Stimulated activated CD4-positive, alpha-beta T cell treated with anti-CD3 and anti-CD28 coated beads, Interleukin-2, amount 100 ng/mL, for 4 hours (primary cell): ENCODE data around the gene CD300C.
"Not testable (repeated sequence)": the region's sequence is repeated elsewhere in the genome, so short reads cannot be mapped to it uniquely, and the experiment has no call there.

Source experiments
- DNase-seq: peaks from one replicate; pipeline ENCODE4 v3.0.0-alpha.2; 2020; ENCODE audit warnings: low read depth

CD300C gene

DNA sequence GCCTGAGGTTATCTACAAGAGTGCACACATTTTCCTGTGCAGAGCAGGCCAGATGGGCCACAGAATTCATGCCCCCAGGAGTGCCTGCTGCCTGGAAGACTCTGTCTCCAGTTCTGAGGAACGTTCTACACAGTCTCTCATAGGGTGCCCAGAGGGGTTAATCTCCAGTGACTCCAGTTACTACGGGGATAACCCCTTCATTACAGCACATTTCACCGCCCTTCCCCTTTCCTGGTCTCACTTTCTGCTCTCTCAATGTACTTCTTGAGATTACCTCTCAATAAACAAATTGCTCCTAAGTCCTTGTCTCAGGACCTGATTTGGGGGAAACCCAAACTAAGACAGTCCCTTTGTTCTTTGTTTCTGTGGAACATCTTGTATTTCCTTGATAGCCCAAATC, 15.7 kb upstream of the CD300C start:
- no peak for DNase-seq

DNA sequence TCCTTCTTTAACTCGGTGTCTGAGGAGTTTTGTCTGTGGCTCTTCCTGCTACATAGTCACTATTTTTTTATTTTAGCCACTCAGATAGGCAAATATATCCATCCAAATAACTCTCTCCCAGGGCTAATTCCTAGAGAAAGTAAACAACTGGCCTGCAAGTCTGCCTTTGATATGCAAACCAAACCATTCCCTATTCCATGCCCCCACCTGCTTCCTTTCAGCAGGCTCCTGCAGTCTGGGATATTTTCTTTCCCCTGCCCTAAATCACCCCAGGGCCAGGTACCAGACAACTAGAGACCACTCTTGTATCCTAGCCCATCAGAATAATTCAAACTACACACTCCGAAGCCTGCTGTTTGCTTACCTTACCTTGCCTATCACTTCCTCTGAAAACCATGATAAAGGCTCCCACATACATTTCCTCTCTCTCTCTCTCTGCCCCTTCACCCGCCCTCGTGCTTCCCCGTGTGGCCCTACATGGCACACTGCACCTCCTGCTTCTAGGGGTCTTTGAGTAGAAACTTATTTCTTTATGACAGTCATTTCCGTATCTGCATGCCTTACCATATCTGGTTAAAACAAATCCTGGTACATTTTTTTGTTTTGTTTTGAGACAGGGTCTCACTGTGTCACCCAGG, 13.1 kb upstream of the CD300C start:
- DNase-seq: no peak

DNA sequence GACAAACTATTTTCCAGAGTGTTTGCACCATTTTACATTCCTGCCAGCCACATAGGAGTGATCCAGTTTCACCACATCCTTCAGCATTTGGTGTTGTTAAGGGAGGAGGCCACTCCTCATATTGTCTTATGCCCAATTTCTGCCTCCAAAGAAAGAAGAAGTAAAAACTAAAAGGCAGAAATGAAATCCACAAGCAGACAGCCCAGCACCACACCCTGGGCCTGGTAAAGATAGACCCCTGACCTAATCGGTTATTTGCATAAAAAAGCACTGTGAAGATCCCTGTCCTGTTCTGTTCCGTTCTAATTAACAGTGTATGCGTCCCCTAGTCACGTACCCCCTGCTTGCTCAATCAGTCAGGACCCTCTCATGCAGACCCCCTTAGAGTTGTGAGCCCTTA, 12.5 kb upstream of the CD300C start:
- not testable (repeated sequence) for DNase-seq

DNA sequence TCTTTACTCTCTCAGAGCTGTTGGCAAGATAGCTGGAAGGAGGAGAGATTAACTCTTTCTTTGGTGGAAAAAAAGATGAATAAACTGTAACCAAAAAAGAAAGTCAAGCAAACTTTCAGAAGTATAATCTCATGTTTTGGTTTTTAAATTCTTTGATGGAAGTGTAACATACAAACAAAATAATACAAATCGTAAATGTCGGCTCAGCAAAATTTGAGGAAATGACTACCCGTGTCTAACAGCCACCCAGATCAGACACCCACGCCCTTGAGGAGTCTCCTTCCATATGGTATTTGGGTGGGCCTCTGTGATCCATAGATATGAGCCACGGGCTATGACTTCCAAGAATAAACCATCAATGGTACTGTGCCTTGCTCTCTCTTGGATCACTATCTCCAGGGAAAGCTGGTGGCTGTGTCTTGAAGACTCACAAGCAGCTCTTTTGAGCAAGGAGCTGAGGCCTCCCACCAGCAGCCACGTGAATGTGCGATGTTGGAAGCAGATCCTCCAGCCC, 9.6 kb upstream of the CD300C start:
- DNase-seq: no peak

DNA sequence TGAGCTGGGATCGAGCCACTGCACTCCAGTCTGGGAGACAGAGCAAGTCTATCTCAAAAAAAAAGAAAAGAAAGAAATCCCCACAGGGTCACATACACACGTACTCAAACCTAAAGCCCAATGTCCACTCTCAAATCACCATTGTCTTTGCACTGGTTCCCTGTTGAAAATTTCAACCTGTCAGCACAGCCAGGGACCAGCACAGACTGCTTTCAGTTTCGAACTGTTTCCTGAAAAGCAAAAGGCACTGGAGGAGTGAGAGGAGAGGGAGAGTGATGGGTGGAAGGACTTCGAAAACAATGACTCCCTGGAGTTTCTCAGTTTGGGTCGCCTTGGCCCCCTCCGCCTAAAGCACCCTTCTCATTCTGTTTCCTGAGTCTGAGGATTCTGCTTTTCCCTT, 9.0 kb upstream of the CD300C start:
- no peak for DNase-seq

DNA sequence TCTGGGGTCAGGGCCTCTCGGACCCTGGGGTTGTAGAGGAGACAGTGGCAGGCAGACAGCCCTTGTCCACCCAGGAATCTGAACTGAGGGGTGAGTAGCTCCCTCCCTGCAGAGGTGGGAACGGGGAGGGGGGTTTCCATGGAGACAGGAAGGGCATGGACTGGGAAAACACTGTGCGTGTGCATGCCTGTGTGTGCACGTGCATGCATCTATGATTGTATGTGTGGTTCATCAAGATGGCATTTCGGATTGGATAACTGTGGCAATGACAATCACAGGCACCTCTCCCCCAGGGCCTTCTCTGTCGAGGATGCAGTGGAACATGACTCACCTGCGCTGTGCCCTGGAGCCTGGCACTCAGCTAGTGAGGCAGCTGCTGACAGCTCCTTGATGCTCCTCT, 6.1 kb upstream of the CD300C start:
- DNase-seq: no peak

DNA sequence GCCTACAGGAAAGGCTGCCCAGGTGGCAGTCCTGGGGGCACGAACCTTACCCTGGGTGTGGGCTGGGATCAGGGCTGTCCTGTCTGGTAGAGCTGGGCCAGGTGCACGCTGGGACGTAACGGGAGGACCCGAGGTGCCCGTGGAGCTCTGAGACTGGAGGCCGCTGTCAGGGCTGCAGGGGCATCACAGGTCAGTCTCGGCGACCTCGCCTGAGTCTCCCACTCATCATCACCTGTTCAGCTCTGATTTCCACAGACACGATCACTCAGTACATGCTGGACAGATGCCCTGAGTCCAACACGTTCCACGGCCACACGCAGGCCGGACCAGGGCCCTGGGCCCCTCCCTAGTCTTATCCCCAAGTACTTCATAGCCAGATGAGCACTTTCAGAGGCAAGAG, 4.7 kb upstream of the CD300C start:
- DNase-seq: no peak

DNA sequence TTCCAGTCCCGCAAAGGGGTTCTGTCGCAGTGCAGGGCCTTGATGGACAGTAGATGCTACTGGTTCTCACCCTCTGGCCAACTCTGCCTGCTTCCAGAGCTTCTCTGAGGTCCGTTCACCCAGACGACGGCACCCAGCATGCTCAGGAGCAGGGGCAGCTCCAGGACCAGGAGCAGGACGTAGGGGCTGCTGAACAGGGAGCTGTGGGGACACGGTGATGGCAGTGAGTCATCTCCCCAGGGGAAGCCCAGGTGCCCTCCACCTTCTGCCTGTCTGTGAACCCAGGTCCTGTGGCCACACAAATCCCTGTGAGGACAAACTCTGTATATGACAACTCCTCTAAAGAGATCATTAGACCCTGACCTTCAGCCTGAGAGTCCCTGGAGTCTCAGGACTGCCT, 3.4 kb upstream of the CD300C start:
- no peak for DNase-seq

DNA sequence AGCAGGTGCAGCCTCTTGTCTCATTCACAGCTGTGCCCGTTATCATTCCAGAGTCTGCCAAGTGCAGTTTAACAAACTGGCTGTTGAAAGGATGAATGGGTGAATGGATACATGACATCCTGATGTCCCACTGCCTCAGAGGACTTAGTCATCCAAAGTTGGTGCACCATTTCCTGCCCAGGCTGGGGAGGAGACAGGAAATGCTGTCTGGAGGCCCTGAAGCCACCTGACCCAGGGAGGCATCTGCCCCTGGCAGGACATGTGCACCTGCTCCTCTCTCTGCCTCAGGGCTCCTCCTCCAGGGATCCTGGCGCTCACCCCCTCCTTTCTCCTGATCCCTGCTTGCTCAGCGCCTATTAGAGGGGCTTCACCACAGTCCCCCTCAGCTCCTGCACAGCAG, 1.8 kb upstream of the CD300C start:
- DNase-seq: no peak

DNA sequence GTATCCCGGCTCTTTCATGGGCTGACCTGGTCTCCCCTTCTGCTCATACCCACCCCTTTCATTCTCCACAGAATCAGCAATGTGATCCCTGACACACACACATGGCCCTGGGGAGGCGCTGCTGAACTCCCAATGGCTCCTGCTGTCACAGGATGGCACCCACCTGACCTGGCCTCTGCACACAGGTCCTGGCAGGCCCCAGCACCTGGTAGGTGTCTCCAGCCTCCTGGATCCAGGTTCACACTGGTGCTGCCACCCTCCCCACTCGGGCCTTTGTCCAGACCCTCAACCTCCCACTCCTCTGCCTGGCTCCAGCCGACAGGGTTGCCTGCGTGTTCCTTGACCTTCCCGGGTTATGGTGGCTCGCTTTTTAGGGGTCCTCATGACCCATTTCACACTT, 1.3 kb upstream of the CD300C start:
- DNase-seq: no peak

DNA sequence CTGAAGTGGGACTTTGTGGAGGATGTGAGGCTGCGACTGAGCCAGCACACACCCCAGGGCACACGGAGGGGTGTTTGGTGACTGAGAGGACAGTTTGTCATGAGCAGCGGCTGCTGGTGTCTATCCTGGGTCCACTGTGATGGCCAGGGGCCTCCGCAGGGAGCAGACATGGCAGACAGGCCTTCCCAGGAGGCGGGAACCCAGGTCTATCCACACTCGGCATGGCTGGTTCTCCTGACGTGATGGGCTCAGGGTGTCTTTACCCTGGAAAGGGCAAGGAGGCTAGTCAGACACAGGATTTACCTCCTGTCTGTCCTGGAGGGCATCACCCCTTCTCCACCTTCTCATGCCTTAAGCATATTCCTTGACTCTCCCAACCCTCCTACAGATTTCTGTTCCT, 671 bp upstream of the CD300C start:
- no peak for DNase-seq

DNA sequence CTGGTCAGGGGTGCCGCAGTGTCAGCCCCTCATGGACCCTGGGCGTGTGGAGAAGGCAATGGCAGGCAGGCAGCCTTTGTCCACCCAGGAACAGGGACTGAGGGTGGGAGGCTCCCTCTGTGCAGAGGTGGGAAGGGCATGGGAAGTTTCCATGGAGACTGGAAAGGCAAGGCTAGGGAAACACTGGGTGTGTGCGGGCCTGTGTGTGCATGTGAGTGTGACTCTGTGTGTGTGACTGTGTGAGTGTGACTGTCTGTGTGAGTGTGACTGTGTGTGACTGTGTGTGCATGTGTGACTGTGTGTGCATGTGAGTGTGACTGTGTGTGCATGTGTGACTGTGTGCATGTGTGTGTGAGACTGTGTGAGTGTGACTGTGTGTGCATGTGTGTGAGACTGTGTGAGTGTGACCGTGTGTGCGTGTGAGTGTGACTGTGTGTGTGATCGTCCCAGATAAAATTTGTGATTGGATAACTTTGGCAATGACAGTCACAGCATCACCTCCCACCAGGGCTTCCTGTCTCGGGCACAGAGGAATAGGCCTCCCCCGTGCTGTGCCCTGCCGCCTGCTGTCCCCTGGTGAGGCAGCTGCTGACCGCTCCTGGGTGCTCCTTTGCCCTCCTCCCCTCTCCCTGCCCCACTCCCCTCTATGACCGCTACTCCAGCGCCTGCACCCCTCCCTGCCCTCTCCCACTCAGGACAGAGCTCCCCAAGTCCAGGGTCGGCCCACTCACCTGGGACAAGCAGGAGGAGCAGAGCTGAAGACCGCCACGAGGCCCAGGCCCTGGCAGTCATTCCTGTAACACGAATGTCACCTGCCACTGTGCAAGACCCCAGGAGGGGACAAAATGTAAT, 698 bp downstream of the CD300C start:
- no peak for DNase-seq

DNA sequence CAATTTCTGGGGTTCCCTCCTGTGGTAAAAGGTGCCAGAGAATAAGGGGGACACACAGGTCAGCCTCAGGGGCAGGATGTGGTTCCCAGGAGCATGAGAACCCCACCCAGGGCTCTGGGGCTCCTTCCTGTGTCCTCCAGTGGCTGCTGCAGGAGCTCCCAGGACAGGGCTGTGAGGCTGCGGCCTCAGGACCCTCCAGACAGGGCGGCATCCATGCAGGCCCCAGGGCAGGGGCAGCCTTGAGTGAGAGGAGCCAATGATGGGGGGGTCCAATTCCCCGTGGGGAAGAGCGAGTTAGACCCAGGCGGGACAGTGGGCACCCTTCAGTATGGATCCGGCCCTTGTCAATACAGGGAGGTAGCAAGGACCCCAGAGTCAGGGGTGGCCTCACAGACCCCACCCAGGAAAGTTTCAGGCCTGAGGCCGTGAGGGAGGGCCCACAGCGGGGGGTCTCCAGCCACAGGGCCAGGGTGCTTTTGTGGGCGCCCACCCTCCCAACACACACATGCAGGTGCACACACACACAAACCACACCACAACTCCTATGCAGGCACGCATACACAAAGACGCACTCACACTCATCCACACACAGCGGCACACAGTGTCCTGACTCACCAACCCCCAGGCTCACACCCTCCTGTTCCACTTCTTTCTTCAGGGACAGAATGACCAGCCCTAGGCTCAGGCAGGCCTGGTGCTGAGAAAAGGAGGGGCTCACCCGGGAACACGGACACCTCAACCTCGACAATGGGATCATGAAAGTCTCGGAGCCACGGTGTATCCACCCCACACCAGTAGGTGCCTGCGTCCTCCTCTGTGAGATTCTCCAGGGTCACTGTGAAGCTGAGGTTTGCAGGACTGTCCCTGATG, 1.8 kb downstream of the CD300C start:
- DNase-seq: no peak

DNA sequence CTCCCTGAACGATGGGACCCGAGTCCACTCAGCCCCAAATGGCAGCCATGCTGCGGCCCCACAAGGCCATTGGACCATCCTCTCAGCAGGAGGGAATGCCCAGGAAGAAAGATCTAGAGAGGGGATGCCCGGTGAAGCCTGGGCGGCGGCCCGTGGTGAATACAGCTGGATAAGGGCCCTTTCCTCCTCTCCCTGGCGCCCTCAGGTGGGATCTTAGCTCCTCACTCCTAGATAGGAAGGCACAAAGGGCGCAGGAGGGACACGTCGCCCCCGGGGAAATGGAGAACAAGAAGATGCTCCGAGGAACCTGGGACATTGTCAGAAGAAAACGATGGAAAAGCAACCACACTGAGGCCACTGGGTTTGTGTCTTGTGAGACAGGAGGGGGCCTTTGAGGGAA, 2.5 kb downstream of the CD300C start:
- DNase-seq: no peak

DNA sequence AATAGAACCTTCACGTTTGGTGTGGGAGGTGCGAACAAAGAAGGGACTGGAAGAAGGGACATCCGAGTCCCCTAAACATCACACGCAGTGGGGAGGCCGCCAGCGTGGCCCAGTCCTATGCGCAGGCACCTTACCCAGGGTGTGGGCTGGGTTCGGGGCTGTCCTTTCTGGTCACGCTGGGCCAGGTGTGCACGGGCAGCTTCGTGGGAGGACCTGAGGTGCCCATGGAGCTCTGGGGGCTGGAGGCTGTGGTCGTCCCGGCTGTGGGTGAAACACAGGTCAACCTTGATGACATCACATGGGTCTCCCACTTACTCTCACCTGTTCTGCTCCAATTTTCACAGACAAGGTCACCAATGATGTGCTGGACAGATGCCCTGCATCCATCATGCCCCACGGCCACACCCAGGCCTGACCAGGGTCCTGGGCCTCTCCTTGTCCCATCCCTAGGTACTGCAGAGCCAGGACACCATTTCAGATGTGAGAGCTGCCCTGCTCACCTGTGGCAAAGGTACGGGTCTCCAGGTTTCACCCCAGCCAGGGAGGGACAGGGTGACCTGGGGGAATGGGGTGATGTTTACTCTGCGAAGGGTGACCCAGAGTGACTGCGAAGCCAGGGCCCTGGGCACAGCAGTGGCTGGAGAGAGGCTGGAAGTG, 3.1 kb downstream of the CD300C start:
- no peak for DNase-seq

DNA sequence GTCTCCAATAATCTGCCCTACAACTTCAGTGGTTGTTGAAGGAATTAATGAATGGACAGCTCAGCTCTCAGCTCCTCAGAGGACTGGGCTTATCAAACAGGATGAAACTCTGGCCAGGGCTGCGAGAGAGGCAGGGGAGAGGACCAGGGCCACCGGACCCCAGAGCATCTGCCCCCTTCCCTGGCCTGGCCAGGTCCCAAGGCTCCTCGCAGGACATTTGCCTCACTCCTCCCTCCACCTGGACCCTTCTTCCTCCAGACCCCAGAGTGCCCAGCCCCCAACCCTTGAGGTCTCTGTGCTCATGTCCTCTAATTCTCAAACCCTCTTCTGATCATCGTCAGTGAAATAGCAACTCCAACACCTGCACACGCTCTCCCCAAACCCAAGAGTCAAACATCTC, 3.7 kb downstream of the CD300C start:
- no peak for DNase-seq

DNA sequence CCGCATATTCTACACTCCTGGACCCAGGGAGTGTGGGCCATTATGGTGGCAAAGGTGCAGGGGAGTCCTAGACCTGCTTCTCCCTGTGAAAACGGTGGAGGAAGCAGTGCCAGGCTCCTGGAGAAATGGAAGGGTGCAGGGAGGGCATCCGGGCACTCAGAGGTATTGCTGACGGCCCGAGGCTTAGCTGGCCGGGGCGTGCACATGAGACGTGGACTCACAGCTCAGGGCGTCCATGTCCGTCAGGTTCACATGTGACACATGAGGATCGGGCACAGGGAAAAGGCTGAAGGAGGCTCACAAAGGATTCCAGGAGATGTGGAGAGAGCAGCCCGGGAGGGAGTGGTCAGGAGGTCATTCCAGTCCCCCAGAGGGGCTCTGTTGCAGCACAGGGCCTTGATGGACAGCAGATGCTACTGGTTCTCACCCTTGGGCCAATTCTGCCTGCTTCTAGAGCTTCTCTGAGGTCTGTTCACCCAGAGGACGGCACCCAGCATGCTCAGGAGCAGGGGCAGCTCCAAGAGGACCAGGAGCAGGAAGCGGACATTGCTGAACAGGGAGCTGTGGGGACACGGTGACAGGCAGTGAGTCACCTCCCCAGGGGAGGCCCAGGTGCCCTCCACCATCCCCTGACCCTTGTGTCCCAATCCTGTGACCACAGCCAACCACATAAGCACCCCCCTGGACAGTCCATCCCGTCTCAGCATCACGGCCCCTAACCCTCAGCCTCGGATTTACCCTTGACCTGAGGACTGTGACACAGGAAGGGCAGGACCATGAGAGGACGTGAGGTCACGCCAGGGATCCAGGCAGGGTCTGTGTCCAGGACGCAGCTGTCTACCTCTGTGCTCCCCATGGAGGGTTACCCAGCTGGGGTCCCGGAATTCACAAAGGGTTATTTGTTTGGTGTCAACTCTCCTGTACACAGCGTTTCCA, 4.5 kb downstream of the CD300C start:
- DNase-seq: no peak

DNA sequence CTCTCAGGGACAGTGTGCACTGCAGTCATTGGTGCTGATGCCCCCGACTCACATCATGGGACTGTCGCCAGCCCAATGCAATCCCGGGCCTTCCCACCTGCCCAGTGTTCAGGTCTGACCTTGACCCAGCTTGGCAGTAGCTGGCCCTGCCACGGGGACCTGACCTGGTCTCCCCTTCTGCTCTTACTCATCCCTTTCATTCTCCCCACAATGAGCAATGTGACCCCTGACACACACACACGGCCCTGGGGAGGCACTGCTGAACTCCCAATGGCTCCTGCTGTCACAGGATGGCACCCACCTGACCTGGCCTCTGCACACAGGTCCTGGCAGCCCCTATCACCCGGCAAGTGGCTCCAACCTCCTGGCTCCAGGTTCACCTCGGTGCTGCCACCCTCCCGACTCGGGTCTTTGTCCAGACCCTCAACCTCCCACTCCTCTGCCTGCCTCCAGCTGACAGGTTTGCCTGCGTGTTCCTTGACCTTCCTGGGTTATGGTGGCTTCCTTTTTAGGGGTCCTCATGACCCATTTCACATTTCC, 6.6 kb downstream of the CD300C start:
- DNase-seq: no peak

DNA sequence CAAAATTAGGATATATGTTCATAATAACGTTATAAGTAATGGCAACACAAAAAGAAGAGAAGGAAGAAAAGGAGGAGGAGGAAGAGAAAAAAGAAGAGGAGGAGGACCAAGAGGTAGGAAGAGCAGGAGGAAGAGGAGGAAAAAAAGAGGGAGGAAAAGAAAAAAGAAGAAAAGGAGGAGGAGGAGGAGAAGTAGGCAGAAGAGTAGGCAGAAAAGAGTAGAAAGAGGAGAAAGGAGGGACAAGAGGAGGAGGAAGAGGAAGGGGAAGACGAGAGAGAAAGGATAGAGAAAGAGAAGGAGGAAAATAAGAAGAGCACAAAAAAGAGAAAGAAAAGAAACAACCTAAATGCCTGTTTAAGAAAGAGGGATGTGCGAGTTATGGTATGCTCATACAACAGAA, 9.0 kb downstream of the CD300C start:
- DNase-seq: no peak

DNA sequence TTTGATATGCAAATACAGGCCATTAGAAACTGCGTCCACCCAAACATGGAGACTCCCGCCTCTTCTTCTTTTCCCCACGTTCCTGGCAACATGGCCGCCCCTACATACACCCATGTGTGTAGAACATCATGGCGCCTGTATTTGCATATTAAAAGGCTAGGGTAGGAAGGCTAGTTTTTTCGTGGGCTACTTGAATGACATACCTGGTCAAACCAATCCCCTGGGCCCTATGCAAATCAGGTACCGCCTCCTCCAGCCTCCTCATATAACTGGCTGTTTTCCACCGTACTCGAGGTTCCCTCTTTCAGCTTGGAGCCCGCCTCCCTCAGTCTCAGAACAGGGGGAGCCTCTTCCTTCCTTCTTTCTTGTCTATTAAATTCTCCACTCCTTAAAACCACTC, 13.8 kb downstream of the CD300C start:
- no peak for DNase-seq
